ENCODE data around the gene TPX2.

GRCh38 chr20:31708736-31709534, 30.2 kb upstream of the TPX2 start:
- TF ChIP-seq EZH2 (IDR thresholded peaks at IDR 0.05; ENCODE audit: insufficient read depth, poor library complexity, severe bottlenecking), result no peak
- no peak for TF ChIP-seq EZH2phosphoT487 (IDR thresholded peaks at IDR 0.05; ENCODE audit: insufficient read depth, low read depth)
